Measurements from ENCODE around the gene ZNF561. TPM values are rescaled to one million over a fixed set of nuclear protein-coding genes. Genes with fewer than 3 reads are reported as not detected.

The ZNF561 gene
- total RNA-seq, 1 experiment from 2014 or later: 15.9 TPM

- Histone ChIP-seq H3K27me3 (ENCODE audit: control insufficient read depth, insufficient read depth, low read length) (no peaks in the 10 kb centered on the region), H3K4me3 (ENCODE audit: low read depth in 2 of 2, low read length in 2 of 2) (no peak overlapping the region), H3K4me1 (ENCODE audit: control insufficient read depth, insufficient read depth, low read length) (no peaks in the 10 kb centered on the region), H3K27ac (ENCODE audit: low read length) (no peak overlapping the region), H3K9me3 (ENCODE audit: control insufficient read depth, insufficient read depth, low read depth, low read length) (peaks cover 86% of the 10 kb centered on the region), H3K36me3 (ENCODE audit: control insufficient read depth, insufficient read depth, low read length) (peaks cover 24% of the 10 kb centered on the region; the same call in 1 of the 2 replicates)
- TF ChIP-seq SIN3A (IDR thresholded peaks at IDR 0.05; ENCODE audit: borderline replicate concordance, insufficient read depth, low read depth, low read length) (no peak), POLR2AphosphoS5 (IDR thresholded peaks at IDR 0.05; ENCODE audit: low read depth, low read length) (no peak), TCF7L2 (IDR thresholded peaks at IDR 0.05; ENCODE audit: low read depth, low read length) (no peak)
- TF ChIP-seq, protein P1, sequence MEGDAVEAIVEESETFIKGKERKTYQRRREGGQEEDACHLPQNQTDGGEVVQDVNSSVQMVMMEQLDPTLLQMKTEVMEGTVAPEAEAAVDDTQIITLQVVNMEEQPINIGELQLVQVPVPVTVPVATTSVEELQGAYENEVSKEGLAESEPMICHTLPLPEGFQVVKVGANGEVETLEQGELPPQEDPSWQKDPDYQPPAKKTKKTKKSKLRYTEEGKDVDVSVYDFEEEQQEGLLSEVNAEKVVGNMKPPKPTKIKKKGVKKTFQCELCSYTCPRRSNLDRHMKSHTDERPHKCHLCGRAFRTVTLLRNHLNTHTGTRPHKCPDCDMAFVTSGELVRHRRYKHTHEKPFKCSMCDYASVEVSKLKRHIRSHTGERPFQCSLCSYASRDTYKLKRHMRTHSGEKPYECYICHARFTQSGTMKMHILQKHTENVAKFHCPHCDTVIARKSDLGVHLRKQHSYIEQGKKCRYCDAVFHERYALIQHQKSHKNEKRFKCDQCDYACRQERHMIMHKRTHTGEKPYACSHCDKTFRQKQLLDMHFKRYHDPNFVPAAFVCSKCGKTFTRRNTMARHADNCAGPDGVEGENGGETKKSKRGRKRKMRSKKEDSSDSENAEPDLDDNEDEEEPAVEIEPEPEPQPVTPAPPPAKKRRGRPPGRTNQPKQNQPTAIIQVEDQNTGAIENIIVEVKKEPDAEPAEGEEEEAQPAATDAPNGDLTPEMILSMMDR (IDR thresholded peaks at IDR 0.05): no peak
- TF ChIP-seq, protein P2, sequence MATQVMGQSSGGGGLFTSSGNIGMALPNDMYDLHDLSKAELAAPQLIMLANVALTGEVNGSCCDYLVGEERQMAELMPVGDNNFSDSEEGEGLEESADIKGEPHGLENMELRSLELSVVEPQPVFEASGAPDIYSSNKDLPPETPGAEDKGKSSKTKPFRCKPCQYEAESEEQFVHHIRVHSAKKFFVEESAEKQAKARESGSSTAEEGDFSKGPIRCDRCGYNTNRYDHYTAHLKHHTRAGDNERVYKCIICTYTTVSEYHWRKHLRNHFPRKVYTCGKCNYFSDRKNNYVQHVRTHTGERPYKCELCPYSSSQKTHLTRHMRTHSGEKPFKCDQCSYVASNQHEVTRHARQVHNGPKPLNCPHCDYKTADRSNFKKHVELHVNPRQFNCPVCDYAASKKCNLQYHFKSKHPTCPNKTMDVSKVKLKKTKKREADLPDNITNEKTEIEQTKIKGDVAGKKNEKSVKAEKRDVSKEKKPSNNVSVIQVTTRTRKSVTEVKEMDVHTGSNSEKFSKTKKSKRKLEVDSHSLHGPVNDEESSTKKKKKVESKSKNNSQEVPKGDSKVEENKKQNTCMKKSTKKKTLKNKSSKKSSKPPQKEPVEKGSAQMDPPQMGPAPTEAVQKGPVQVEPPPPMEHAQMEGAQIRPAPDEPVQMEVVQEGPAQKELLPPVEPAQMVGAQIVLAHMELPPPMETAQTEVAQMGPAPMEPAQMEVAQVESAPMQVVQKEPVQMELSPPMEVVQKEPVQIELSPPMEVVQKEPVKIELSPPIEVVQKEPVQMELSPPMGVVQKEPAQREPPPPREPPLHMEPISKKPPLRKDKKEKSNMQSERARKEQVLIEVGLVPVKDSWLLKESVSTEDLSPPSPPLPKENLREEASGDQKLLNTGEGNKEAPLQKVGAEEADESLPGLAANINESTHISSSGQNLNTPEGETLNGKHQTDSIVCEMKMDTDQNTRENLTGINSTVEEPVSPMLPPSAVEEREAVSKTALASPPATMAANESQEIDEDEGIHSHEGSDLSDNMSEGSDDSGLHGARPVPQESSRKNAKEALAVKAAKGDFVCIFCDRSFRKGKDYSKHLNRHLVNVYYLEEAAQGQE (IDR thresholded peaks at IDR 0.05; ENCODE audit: insufficient read depth in 1 of 2, low read depth in 2 of 2, low read length in 1 of 2): no peak
- in situ Hi-C loops (cut with HindIII; ENCODE audit: low pct_unique_long_range_greater_than_20kb, low sequenced_read_pairs): no loop called here
- CTCF ChIA-PET: no interaction called here
- ATAC-seq: no peak
- DNase-seq (ENCODE audit: low read depth, low spot score): no peak
- POLR2A ChIA-PET: no interaction called here
- no TSS peak for BruUV-seq (replicated peaks)
- intact Hi-C loops (cut with micrococcal nuclease; ENCODE audit: unreplicated experiment): no loop called here
Measured at GRCh38 chr19:9566729-9567128, 54.3 kb downstream of the ZNF561 start.

GRCh38 chr19:9565900-9566705 is 54.9 kb downstream of the ZNF561 start:
- POLR2A ChIA-PET: no interaction called here
- CTCF ChIA-PET: no interaction called here
- Histone ChIP-seq H3K4me1 (ENCODE audit: control insufficient read depth, insufficient read depth, low read length) (no peaks in the 10 kb centered on the region), H3K9me3 (ENCODE audit: control insufficient read depth, insufficient read depth, low read depth, low read length) (peaks cover 85% of the 10 kb centered on the region), H3K27me3 (ENCODE audit: control insufficient read depth, insufficient read depth, low read length) (no peaks in the 10 kb centered on the region), H3K4me3 (ENCODE audit: low read depth in 2 of 2, low read length in 2 of 2) (no peak overlapping the region), H3K36me3 (ENCODE audit: control insufficient read depth, insufficient read depth, low read length) (peaks cover 24% of the 10 kb centered on the region; the same call in 1 of the 2 replicates), H3K27ac (ENCODE audit: low read length) (no peak overlapping the region)
- no peak for DNase-seq (ENCODE audit: low read depth, low spot score)
- intact Hi-C loops (cut with micrococcal nuclease; ENCODE audit: unreplicated experiment) (no loop called here), in situ Hi-C loops (cut with HindIII; ENCODE audit: low pct_unique_long_range_greater_than_20kb, low sequenced_read_pairs) (no loop called here)
- ATAC-seq: no peak
- TF ChIP-seq, protein P1 (IDR thresholded peaks at IDR 0.05): no peak
- TF ChIP-seq, protein P2 (IDR thresholded peaks at IDR 0.05; ENCODE audit: insufficient read depth in 1 of 2, low read depth in 2 of 2, low read length in 1 of 2): no peak
- TF ChIP-seq TCF7L2 (IDR thresholded peaks at IDR 0.05; ENCODE audit: low read depth, low read length): no peak
- TF ChIP-seq POLR2AphosphoS5 (IDR thresholded peaks at IDR 0.05; ENCODE audit: low read depth, low read length): no peak
- no peak for TF ChIP-seq SIN3A (IDR thresholded peaks at IDR 0.05; ENCODE audit: borderline replicate concordance, insufficient read depth, low read depth, low read length)
- TSS peak; percentile 22 for BruUV-seq (replicated peaks)
